ENCODE data around the gene CTAG1A.

The CTAG1A gene

DNA sequence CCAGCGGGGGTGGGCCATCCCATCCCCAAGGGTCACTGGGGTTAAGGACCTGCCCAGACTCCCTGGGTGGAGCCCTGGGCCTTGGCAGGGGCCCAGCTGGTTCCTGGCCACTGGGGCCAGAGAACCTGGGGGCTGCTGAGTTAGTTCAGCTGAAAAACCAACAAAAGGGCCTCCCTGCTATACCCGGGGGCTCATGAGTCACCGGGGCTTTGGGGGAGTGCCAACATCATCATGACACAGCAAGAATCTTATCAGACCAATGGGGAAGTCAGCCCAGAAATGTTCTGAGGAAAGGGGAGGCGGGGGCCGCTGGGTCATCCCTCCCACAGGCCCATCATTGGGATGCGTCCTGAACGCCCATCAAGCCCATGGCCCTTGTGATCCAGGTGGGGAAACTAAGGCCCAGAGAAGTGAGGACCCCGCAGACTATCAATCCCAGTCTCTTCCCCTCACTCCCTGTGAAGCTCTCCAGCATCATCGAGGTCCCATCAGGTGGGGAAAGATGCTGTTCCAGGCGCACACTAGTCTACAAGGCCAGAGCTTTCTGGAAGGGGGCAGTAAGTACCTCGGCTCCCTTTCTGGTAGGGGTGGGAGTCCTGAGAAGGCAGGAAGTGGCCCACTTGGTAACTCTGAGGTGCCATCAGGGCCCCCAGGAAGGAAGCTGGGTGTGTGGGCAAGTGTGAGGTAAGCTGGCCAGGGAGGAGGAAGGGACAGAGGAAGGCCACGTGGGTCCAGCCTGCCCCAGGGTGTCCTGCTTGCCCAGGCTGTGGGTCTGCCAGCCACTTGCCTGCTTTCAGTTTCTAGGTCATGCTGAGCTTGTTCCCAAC lies 42.8 kb upstream of the CTAG1A start:
- H3K4me3 Mint-ChIP-seq, result no peak overlapping the region
- TF ChIP-seq, protein P1, sequence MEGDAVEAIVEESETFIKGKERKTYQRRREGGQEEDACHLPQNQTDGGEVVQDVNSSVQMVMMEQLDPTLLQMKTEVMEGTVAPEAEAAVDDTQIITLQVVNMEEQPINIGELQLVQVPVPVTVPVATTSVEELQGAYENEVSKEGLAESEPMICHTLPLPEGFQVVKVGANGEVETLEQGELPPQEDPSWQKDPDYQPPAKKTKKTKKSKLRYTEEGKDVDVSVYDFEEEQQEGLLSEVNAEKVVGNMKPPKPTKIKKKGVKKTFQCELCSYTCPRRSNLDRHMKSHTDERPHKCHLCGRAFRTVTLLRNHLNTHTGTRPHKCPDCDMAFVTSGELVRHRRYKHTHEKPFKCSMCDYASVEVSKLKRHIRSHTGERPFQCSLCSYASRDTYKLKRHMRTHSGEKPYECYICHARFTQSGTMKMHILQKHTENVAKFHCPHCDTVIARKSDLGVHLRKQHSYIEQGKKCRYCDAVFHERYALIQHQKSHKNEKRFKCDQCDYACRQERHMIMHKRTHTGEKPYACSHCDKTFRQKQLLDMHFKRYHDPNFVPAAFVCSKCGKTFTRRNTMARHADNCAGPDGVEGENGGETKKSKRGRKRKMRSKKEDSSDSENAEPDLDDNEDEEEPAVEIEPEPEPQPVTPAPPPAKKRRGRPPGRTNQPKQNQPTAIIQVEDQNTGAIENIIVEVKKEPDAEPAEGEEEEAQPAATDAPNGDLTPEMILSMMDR (IDR thresholded peaks at IDR 0.05; ENCODE audit: unreplicated experiment in 3 of 3), result no peak
- H3K27ac Mint-ChIP-seq, result no peak overlapping the region
- no peaks in the 10 kb centered on the region for H3K27me3 Mint-ChIP-seq (ENCODE audit: low read depth)
- peaks cover 9% of the 10 kb centered on the region for H3K9me3 Mint-ChIP-seq
- peaks cover 27% of the 10 kb centered on the region for H3K36me3 Mint-ChIP-seq (ENCODE audit: low read depth)
- peaks cover 12% of the 10 kb centered on the region for H3K4me1 Mint-ChIP-seq

DNA sequence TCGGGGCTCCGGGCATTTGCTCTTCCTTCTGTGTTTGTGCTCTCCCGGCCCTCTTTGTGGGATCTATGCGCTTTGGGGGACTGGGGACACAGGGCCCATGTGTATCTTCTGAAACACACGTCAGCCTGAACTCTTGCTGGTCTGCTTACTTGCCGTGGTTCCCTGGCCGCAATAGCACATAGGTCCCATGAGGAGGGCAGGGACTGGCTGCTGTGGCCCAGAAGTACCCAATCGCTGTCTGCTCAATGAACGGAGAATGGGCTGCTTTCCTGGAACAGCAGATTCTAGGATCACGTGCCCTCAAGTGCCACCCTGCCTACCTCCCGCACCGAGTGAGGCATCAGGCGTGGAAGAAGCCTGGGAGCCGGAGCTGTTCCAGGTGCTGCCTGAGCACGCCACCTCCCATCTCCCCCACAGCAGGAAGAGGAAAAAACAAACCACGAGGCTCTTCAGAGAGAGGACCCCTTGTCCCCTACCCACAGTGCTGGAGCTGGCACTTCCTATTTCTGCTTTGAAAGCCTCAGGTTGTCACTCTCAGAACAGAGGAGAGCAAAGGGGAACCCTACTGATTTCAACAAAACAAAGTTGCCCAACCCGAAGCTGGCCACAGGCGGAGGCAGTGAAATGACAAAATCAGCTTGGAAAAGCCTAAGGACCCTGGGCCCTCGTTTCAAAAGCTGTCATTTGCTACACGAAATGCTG lies 42.1 kb upstream of the CTAG1A start:
- H3K36me3 Mint-ChIP-seq (ENCODE audit: low read depth), result peaks cover 27% of the 10 kb centered on the region
- peaks cover 13% of the 10 kb centered on the region for H3K4me1 Mint-ChIP-seq
- H3K4me3 Mint-ChIP-seq, result no peak overlapping the region
- peak overlapping the region in 1 of 3 experiments; percentile 39 for H3K27ac Mint-ChIP-seq
- no peaks in the 10 kb centered on the region for H3K27me3 Mint-ChIP-seq (ENCODE audit: low read depth)
- TF ChIP-seq, protein P1 (IDR thresholded peaks at IDR 0.05; ENCODE audit: unreplicated experiment in 3 of 3), result no peak
- peaks cover 12% of the 10 kb centered on the region for H3K9me3 Mint-ChIP-seq

DNA sequence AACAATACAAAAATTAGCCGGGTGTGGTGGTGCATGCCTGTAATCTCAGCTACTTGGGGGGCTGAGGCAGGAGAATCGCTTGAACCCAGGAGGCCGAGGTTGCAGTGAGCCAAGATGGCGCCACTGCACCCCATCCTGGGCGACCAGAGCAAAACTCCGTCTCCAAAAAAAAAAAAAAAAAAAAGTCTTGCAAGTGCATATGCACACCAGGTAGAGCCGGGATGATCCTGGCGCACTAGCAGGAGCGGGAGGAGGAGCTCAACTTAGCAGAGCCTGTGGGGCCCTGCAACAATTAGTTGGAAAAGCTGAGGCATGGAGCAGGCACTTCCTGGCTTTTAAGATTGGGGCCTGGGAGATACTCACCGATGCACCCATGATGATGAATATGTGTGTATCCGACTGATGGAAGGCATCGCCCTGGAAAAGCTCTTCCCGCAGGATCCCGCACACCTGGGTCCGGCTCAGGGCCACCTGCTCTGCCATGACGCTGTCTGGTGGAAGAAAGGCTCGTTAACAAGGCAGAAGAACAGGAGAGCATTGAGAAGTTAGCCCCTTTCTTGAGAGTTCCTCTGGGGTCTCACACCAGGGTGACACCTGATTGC lies 39.2 kb upstream of the CTAG1A start:
- H3K27me3 Mint-ChIP-seq (ENCODE audit: low read depth), result no peaks in the 10 kb centered on the region
- TF ChIP-seq, protein P1 (IDR thresholded peaks at IDR 0.05; ENCODE audit: unreplicated experiment in 3 of 3), result no peak
- peak overlapping the region; percentile 76 to 83 (median 81) for H3K4me3 Mint-ChIP-seq
- peaks cover 22% of the 10 kb centered on the region for H3K4me1 Mint-ChIP-seq
- H3K27ac Mint-ChIP-seq, result peak overlapping the region in 1 of 3 experiments; percentile 33
- peaks cover 23% of the 10 kb centered on the region for H3K36me3 Mint-ChIP-seq (ENCODE audit: low read depth)
- peaks cover 20% of the 10 kb centered on the region for H3K9me3 Mint-ChIP-seq

DNA sequence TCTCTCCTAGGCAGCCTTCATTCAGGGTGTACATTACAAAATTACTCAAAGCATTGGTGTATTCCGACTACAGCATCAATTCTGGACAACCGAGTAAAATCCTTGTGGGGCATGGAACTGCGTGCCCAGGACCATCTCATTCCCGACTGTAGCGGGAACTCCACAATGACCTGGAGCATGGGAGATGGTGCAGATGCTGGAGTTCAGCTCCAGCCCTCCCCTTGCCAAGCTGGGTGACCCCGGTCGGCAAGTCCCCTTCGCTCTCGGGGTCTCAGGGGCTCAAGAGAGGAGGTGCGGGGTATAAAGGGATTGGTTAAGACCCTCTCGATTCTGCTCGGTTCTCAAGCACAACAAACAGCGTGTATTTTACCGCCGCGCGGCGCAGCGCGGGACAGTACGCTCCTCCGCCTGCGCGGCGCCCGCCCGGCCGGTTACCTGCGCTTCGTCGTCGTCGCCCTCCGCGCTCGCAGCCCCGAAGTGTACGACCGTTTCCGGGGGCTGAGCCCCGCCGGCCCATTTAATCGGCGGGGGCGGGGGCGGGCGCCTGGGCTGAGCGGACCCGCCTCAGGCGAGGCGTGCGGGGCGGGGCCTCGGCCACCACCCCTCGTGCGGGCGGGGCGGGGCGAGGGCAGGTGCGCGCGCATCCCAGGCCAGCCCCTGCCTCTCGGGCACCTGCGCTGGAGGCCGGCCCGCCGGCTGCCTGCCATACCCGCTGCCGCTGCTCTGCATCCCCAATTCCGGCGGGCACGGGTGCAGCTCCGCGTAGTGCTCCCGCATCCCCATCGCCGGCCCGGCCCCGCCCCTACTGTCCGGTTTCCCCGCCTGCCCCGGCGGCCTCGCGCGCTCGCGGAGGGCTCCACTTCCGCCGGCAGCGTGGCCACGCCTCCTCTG lies 38.3 kb upstream of the CTAG1A start, which contains the start of gene G6PD:
TSS of gene G6PD (minus strand) at position 493 of the 891 bp plus-strand sequence. CDS start 691 bp downstream, outside the sequence.
- Mint-ChIP-seq H3K27ac (peak within 1 kb of the TSS; percentile 67 to 87 (median 78)), H3K4me1 (peaks cover 22% of the 10 kb centered on the region), H3K9me3 (peaks cover 24% of the 10 kb centered on the region), H3K27me3 (ENCODE audit: low read depth) (no peaks in the 10 kb centered on the region), H3K4me3 (peak within 1 kb of the TSS; percentile 84 to 94 (median 92)), H3K36me3 (ENCODE audit: low read depth) (peaks cover 26% of the 10 kb centered on the region)
- TF ChIP-seq, protein P1 (IDR thresholded peaks at IDR 0.05; ENCODE audit: unreplicated experiment in 3 of 3), result no peak

DNA sequence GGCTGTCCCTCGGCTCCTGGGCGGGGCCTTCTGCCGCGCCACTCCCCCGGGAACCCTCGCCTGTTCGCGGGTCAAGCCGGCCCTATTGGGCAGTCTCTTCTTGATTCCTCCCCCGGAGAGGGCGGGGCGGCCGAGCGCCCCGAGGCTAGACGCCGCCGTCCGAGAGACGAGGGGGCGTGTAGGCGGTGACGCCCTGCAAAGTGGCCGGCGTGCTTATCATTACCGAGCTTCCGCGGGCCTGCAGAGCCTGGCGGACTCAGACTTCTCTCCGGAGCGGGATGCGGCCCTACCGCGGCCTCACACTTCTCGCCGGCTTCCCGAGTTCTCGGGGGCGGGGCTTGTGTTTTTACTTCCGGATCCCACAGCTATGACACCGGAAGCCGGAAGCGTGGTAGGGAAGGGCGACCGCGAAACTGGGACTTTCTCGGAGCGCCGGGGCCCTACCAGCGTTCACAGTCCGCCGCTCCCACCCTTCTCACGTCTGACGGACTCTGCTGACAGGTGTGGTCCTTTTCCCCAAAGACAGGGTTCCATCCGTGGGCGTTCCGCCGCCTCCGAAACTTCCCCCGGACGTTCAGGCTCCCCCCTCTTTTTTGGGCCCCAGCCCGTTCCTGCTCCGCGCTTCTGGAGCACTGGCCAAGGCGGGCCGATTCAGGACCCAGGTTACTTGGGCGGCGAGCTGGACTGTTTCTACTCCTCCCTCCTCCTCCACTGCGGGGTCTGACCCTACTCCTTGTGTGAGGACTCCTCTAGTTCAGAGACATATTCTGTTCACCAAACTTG lies 37.5 kb upstream of the CTAG1A start, which contains the start of gene IKBKG:
TSS of gene IKBKG (plus strand) at position 376 of the 783 bp plus-strand sequence. CDS start 4,383 bp downstream, outside the sequence.
- TF ChIP-seq, protein P1 (IDR thresholded peaks at IDR 0.05; ENCODE audit: unreplicated experiment in 3 of 3), result no peak
- Mint-ChIP-seq H3K4me1 (peaks cover 22% of the 10 kb centered on the region), H3K9me3 (peaks cover 25% of the 10 kb centered on the region), H3K27ac (peak within 1 kb of the TSS; percentile 67 to 87 (median 78)), H3K27me3 (ENCODE audit: low read depth) (no peaks in the 10 kb centered on the region), H3K36me3 (ENCODE audit: low read depth) (peaks cover 28% of the 10 kb centered on the region), H3K4me3 (peak within 1 kb of the TSS; percentile 84 to 94 (median 92))
